Small intestine (tissue), 7 donors: ENCODE measurements around the gene GCM1. TPM values are rescaled to one million over a fixed set of nuclear protein-coding genes. Genes with fewer than 3 reads are reported as not detected.
"Not testable (repeated sequence)": the region's sequence is repeated elsewhere in the genome, so short reads cannot be mapped to it uniquely, and the experiment has no call there.

Experiments
- DNase-seq, 2 donors: peaks; one replicate each; pipeline versions ENCODE4 v3.0.0 to v3.0.0-alpha.2; 2013
- FAIRE-seq: peaks from 2 replicates; lab custom pipeline; 2012; peaks lifted over from hg19 to GRCh38; lab: Jason Lieb, UNC
- H3K27ac ChIP-seq, 3 donors: one replicate each; pipeline ENCODE4 v1.5.1; 2013; ENCODE audit warnings: low read length in 2 of 3, mild to moderate bottlenecking in 2 of 3, control low read depth in 1 of 3, inconsistent platforms in 1 of 3, low read depth in 1 of 3, moderate library complexity in 1 of 3
- H3K27me3 ChIP-seq, 3 donors: one replicate each; pipeline ENCODE4 v1.6.1; 2013; ENCODE audit warnings: low read length in 3 of 3, inconsistent platforms in 1 of 3; ENCODE audit not compliant: control insufficient read depth in 3 of 3, insufficient read depth in 3 of 3
- H3K36me3 ChIP-seq, 3 donors: one replicate each; pipeline ENCODE4 v1.6.1; 2013; ENCODE audit warnings: low read length in 3 of 3, inconsistent platforms in 1 of 3, low read depth in 1 of 3, mild to moderate bottlenecking in 1 of 3, moderate library complexity in 1 of 3; ENCODE audit not compliant: control insufficient read depth in 3 of 3, insufficient read depth in 2 of 3
- H3K4me1 ChIP-seq, 3 donors: one replicate each; pipeline ENCODE4 v1.6.1; 2013; ENCODE audit warnings: low read length in 2 of 3, inconsistent platforms in 1 of 3, low read depth in 1 of 3, mild to moderate bottlenecking in 1 of 3, moderate library complexity in 1 of 3; ENCODE audit not compliant: control insufficient read depth in 3 of 3, insufficient read depth in 2 of 3
- H3K4me3 ChIP-seq, 3 donors: one replicate each; pipeline ENCODE4 v1.5.1; 2013; ENCODE audit warnings: low read length in 3 of 3, control low read depth in 1 of 3, inconsistent platforms in 1 of 3, low read depth in 1 of 3, mild to moderate bottlenecking in 1 of 3, moderate library complexity in 1 of 3
- H3K9me3 ChIP-seq, 2 donors: one replicate each; pipeline ENCODE4 v1.6.1; 2013; ENCODE audit warnings: low read depth in 1 of 2, low read length in 1 of 2; ENCODE audit not compliant: control insufficient read depth in 2 of 2, insufficient read depth in 1 of 2
- WGBS, 3 donors: extraction: QIAGEN DNeasy Blood & Tissue Kit; methylation state at CpG; one replicate each; pipeline ENCODE4 v1.1.7; 2013; 5-methylcytosine and 5-hydroxymethylcytosine counted together
- polyA plus RNA-seq, 4 donors: library from polyadenylated mRNA; stranded (reverse) in 3 of 4; unstranded in 1 of 4; fragments of 200-250 nt in 3 of 4; fragments of 120-200 nt in 1 of 4; gene quantifications; one replicate each; pipeline versions ENCODE4 v1.2.1 to v1.2.3, GENCODE V29; 2013
- donor health status: healthy with polysubstance abuse.
- donor health status: control.
- donor health status: control.
- donor health status: Bipolar disorder and iron deficiency.
- donor health status: healthy.

GCM1 gene
- polyA plus RNA-seq, 4 donors, result not detected

GRCh38 chr6:53159558-53159957 is 10.9 kb upstream of the GCM1 start:
- Histone ChIP-seq H3K4me1 (no peaks in the 10 kb centered on the region), H3K27ac (no peak overlapping the region), H3K36me3 (no peaks in the 10 kb centered on the region), H3K9me3 (no peaks in the 10 kb centered on the region), H3K27me3 (no peaks in the 10 kb centered on the region), H3K4me3 (no peak overlapping the region)
- no peak for FAIRE-seq
- WGBS, 3 donors, result 50 to 63% (median 51%) methylated on average over 2 of the region's 2 CpGs
- DNase-seq, result no peak

- not testable (repeated sequence) for H3K4me1 ChIP-seq, H3K4me3 ChIP-seq, H3K27ac ChIP-seq, H3K27me3 ChIP-seq, H3K9me3 ChIP-seq, H3K36me3 ChIP-seq, DNase-seq, FAIRE-seq
- 91 to 95% (median 94%) methylated on average over 6 of the region's 6 CpGs for WGBS, 3 donors
Observed at GRCh38 chr6:53158076-53158475, 9.4 kb upstream of the GCM1 start.

GRCh38 chr6:53155279-53155678 is 6.6 kb upstream of the GCM1 start:
- not testable (repeated sequence) for H3K27ac ChIP-seq, H3K4me3 ChIP-seq, H3K36me3 ChIP-seq, FAIRE-seq, H3K4me1 ChIP-seq, DNase-seq, H3K9me3 ChIP-seq, H3K27me3 ChIP-seq
- WGBS, 3 donors, result 86 to 92% (median 87%) methylated on average over 4 of the region's 4 CpGs

- no peaks in the 10 kb centered on the region for H3K9me3 ChIP-seq
- no peak overlapping the region for H3K27ac ChIP-seq
- no peak overlapping the region for H3K4me3 ChIP-seq
- no peaks in the 10 kb centered on the region for H3K4me1 ChIP-seq
- DNase-seq (no peak), FAIRE-seq (no peak)
- H3K36me3 ChIP-seq, result no peaks in the 10 kb centered on the region
- H3K27me3 ChIP-seq, result no peaks in the 10 kb centered on the region
- WGBS, 3 donors, result 81 to 95% (median 87%) methylated on average over 2 of the region's 2 CpGs
Observed at GRCh38 chr6:53154794-53155193, 6.2 kb upstream of the GCM1 start.

GRCh38 chr6:53154071-53154470 is 5.4 kb upstream of the GCM1 start:
- WGBS, 3 donors, result 69 to 80% (median 71%) methylated on average over 4 of the region's 4 CpGs
- DNase-seq, result no peak
- no peaks in the 10 kb centered on the region for H3K9me3 ChIP-seq
- no peaks in the 10 kb centered on the region for H3K27me3 ChIP-seq
- no peak for FAIRE-seq
- H3K4me3 ChIP-seq, result no peak overlapping the region
- no peaks in the 10 kb centered on the region for H3K36me3 ChIP-seq
- H3K27ac ChIP-seq, result no peak overlapping the region
- no peaks in the 10 kb centered on the region for H3K4me1 ChIP-seq

- no peaks in the 10 kb centered on the region for H3K27me3 ChIP-seq
- WGBS, 3 donors, result 93 to 96% (median 95%) methylated on average over 2 of the region's 2 CpGs
- DNase-seq, result no peak
- no peak overlapping the region for H3K27ac ChIP-seq
- H3K4me3 ChIP-seq, result no peak overlapping the region
- H3K4me1 ChIP-seq, result no peaks in the 10 kb centered on the region
- H3K9me3 ChIP-seq, result no peaks in the 10 kb centered on the region
- no peaks in the 10 kb centered on the region for H3K36me3 ChIP-seq
- FAIRE-seq, result no peak
Observed at GRCh38 chr6:53152576-53152975, 3.9 kb upstream of the GCM1 start.

GRCh38 chr6:53151676-53152075 is 3.0 kb upstream of the GCM1 start:
- no peaks in the 10 kb centered on the region for H3K9me3 ChIP-seq
- no peak for FAIRE-seq
- no peaks in the 10 kb centered on the region for H3K27me3 ChIP-seq
- H3K36me3 ChIP-seq, result no peaks in the 10 kb centered on the region
- 49 to 86% (median 70%) methylated on average over 3 of the region's 3 CpGs for WGBS, 3 donors
- DNase-seq, result no peak
- H3K4me1 ChIP-seq, result no peaks in the 10 kb centered on the region
- no peak overlapping the region for H3K4me3 ChIP-seq
- no peak overlapping the region for H3K27ac ChIP-seq

GRCh38 chr6:53144802-53145201 is 3.8 kb downstream of the GCM1 start:
- no peak overlapping the region for H3K27ac ChIP-seq
- no peak for FAIRE-seq
- no peaks in the 10 kb centered on the region for H3K4me1 ChIP-seq
- no peaks in the 10 kb centered on the region for H3K9me3 ChIP-seq
- H3K36me3 ChIP-seq, result no peaks in the 10 kb centered on the region
- no peaks in the 10 kb centered on the region for H3K27me3 ChIP-seq
- no peak overlapping the region for H3K4me3 ChIP-seq
- DNase-seq, result no peak
- WGBS, 3 donors, result 78 to 91% (median 87%) methylated on average over 2 of the region's 2 CpGs

GRCh38 chr6:53143710-53144109 is 4.9 kb downstream of the GCM1 start:
- H3K36me3 ChIP-seq, result no peaks in the 10 kb centered on the region
- FAIRE-seq (no peak), DNase-seq (no peak)
- H3K9me3 ChIP-seq, result no peaks in the 10 kb centered on the region
- no peak overlapping the region for H3K27ac ChIP-seq
- H3K27me3 ChIP-seq, result no peaks in the 10 kb centered on the region
- no peak overlapping the region for H3K4me3 ChIP-seq
- 63 to 64% (median 64%) methylated on average over 3 of the region's 3 CpGs for WGBS, 3 donors
- no peaks in the 10 kb centered on the region for H3K4me1 ChIP-seq
